ENCODE results near the gene GNAT2.

Gene GNAT2

DNA sequence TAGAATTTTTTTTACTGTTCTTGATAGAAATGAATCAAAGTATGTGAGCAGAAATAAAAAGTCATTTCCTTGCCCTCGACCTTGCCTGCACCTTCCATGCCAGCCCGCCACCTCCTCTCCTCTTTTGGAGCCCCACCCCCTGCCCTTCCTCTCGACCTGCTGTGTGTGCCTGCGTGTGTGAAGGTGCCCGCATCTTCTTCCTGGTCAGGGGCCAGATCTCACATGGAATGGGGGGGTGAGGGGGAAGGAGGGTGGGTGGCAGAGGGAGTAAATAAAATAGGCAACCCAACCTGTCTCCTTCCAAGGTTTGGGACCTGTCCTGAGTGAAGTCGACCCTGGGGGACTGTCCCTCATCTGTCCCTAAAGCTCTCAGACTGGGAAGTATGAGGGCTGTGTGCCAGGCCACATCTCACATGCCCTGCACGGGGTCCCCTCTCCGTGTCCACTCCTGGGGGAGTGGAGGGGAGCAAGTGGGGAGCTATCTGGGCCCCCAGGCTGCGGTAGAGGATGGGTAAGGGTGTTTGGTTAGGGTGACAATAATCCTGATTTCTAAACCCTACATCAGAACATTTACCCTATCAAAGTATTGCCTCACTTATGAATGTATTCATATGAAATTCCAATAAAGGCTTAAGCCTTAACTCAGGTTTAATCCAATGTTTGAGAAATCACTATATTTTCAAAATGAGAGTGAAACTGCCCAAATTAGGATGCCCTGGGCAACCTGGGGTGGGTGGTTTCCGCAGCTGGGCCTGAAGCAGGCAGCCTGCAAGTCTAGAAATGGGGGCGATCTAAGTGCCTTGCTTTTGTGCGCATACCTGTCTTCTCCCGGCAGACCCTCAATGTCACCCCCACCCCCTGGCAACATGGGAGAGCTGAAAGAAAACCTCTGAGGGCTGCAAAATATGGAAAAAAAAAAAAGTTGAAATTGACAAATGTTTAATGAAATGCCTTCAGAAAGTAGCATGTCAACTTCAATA, 15.6 kb upstream of the GNAT2 start:
- H3K4me3 ChIP-seq (ENCODE audit: low read depth, low read length), result no peak overlapping the region
- ChIA-PET POLR2A (interaction anchor here (1.2 kb wide), 1 partner anchor 87 kb away, joined by 4 read pairs; the partner anchor contains the start of gene GNAI3), CTCF (interaction anchor here (0.6 to 11.3 kb wide), 6 partner anchors 24 to 395 kb away, joined by 3 to 345 read pairs (median 4); no protein-coding TSS in a partner anchor)
- H3K9me3 ChIP-seq (ENCODE audit: control insufficient read depth, insufficient read depth, low read depth, low read length), result no peaks in the 10 kb centered on the region
- TF ChIP-seq, protein P1, sequence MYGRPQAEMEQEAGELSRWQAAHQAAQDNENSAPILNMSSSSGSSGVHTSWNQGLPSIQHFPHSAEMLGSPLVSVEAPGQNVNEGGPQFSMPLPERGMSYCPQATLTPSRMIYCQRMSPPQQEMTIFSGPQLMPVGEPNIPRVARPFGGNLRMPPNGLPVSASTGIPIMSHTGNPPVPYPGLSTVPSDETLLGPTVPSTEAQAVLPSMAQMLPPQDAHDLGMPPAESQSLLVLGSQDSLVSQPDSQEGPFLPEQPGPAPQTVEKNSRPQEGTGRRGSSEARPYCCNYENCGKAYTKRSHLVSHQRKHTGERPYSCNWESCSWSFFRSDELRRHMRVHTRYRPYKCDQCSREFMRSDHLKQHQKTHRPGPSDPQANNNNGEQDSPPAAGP (tag by site-specific recombination; IDR thresholded peaks at IDR 0.05), result no peak
- TF ChIP-seq REPIN1 (tag by site-specific recombination; IDR thresholded peaks at IDR 0.05; ENCODE audit: low read depth) (no peak), ZBTB48 (tag by site-specific recombination; IDR thresholded peaks at IDR 0.05) (no peak), SP2 (tag by site-specific recombination; IDR thresholded peaks at IDR 0.05) (no peak), ZBTB20 (tag by site-specific recombination; IDR thresholded peaks at IDR 0.05) (no peak), ZNF155 (tag by site-specific recombination; IDR thresholded peaks at IDR 0.05) (no peak), ZNF311 (tag by site-specific recombination; IDR thresholded peaks at IDR 0.05; ENCODE audit: borderline replicate concordance) (no peak)
- TF ChIP-seq, protein P2, sequence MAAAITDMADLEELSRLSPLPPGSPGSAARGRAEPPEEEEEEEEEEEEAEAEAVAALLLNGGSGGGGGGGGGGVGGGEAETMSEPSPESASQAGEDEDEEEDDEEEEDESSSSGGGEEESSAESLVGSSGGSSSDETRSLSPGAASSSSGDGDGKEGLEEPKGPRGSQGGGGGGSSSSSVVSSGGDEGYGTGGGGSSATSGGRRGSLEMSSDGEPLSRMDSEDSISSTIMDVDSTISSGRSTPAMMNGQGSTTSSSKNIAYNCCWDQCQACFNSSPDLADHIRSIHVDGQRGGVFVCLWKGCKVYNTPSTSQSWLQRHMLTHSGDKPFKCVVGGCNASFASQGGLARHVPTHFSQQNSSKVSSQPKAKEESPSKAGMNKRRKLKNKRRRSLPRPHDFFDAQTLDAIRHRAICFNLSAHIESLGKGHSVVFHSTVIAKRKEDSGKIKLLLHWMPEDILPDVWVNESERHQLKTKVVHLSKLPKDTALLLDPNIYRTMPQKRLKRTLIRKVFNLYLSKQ (tag by site-specific recombination; IDR thresholded peaks at IDR 0.05; ENCODE audit: borderline replicate concordance), result no peak
- H3K27ac ChIP-seq (ENCODE audit: extremely low read depth, low read depth, low read length), result no peak overlapping the region
- H3K4me1 ChIP-seq (ENCODE audit: control insufficient read depth, insufficient read depth, low read length), result no peaks in the 10 kb centered on the region
- peaks cover 0 to 20% of the 10 kb centered on the region in 2 experiments; a peak in 1 of 3 replicates for H3K36me3 ChIP-seq (ENCODE audit: control insufficient read depth in 2 of 2, insufficient read depth in 1 of 2, low read length in 2 of 2)

DNA sequence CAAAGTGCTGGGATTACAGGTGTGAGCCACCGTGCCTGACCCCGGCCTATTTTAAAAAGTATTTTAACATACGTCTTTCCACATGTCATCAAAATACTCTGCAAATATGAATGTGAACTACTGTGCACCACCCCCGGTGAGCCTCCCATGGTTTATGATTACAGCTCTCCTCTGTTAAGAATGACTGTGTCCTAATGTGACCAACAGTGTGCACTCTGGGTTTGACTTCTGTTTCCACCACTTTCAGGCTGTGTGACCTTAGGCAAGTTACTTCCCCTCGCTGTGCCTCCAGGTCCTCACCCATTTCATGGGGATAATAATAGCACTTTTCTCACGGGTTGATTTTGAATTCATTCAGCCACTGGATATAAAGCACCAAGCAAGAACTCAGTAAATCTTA, 14.9 kb upstream of the GNAT2 start:
- Histone ChIP-seq H3K4me1 (ENCODE audit: control insufficient read depth, insufficient read depth, low read length) (no peaks in the 10 kb centered on the region), H3K9me3 (ENCODE audit: control insufficient read depth, insufficient read depth, low read depth, low read length) (no peaks in the 10 kb centered on the region), H3K36me3 (ENCODE audit: control insufficient read depth in 2 of 2, insufficient read depth in 1 of 2, low read length in 2 of 2) (peaks cover 0 to 27% of the 10 kb centered on the region in 2 experiments; a peak in 1 of 3 replicates), H3K27ac (ENCODE audit: extremely low read depth, low read depth, low read length) (no peak overlapping the region), H3K4me3 (ENCODE audit: low read depth, low read length) (no peak overlapping the region)
- TF ChIP-seq SCRT1 (tag by site-specific recombination; IDR thresholded peaks at IDR 0.05; ENCODE audit: borderline replicate concordance) (no peak), ZNF768 (tag by site-specific recombination; IDR thresholded peaks at IDR 0.05) (0 out of 2 replicates have a peak, but pooled peaks have one; percentile 29), ZBTB7A (tag by site-specific recombination; IDR thresholded peaks at IDR 0.05; ENCODE audit: low read depth) (no peak), ZIC2 (tag by site-specific recombination; IDR thresholded peaks at IDR 0.05) (peak; percentile 55), ZNF138 (tag by site-specific recombination; IDR thresholded peaks at IDR 0.05; ENCODE audit: borderline replicate concordance) (no peak), ZNF701 (tag by site-specific recombination; IDR thresholded peaks at IDR 0.05) (no peak), TCF7L2 (IDR thresholded peaks at IDR 0.05; ENCODE audit: borderline replicate concordance, low read depth, low read length) (no peak), SALL2 (tag by site-specific recombination; IDR thresholded peaks at IDR 0.05; ENCODE audit: borderline replicate concordance) (no peak), GFI1B (tag by site-specific recombination; IDR thresholded peaks at IDR 0.05) (no peak)
- ChIA-PET POLR2A (interaction anchor here (1.2 kb wide), 1 partner anchor 86 kb away, joined by 4 read pairs; the partner anchor contains the start of gene GNAI3), CTCF (interaction anchor here (0.6 to 11.3 kb wide), 8 partner anchors 9 to 427 kb away, joined by 3 to 345 read pairs (median 4); no protein-coding TSS in a partner anchor)
